Activated CD8-positive, alpha-beta memory T cell treated with anti-CD3 and anti-CD28 coated beads for 1 hour (primary cell): ENCODE data around the gene KLHDC1.
"Not testable (repeated sequence)": the region's sequence is repeated elsewhere in the genome, so short reads cannot be mapped to it uniquely, and the experiment has no call there.

Experiments
- DNase-seq, 2 donors: peaks; one replicate each; pipeline ENCODE4 v3.0.0-alpha.2; 2020; ENCODE audit warnings: low read depth in 1 of 2; ENCODE audit errors: extremely low read depth in 1 of 2

The KLHDC1 gene

DNA sequence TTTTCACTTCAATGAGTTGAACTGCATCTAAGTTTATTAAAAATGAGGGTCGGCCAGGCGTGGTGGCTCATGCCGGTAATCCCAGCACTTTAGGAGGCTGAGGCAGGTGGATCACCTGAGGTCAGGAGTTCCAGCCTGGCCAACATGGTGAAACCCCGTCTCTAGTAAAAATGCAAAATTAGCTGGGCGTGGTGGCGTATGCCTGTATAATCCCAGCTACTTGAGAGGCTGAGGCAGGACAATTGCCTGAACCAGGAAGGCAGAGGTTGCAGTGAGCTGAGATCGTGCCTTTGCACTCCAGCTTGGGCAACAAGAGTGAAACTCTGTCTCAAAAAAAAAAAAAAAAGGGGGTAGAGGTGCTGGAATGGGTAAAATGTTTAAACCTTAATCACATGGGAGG is 88.1 kb downstream of the KLHDC1 start:
- DNase-seq: not testable (repeated sequence)

DNA sequence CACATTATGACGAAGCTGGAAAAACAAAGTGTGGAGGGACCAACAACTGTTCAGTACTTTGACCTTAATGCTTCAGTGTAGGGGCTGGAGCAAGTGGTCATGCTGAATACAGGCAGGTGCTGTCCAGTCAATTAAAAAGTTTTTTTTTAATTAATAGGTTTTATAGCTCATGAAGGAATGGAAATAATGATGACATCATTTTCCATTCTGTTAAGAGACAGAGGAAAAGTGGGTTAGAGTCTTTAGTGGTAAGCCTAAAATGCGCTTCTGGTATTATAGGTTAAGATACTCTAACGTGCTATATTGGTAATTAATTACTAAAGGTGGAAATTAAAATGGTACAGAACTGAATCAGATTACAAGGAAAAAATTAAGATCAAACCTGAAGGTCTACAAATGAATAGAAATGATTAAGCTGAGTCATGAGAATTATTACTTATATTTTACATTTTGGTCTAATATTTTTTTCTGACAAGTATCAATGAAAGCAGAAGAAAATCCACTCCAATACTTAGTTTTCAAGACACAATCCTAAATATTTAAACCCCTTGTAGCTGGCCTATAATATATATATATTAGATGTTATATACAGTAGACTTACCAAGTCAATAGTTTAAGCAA is 90.6 kb downstream of the KLHDC1 start:
- DNase-seq: no peak

- no peak for DNase-seq
Measured at GRCh38 chr14:49786315-49786714, 93.4 kb downstream of the KLHDC1 start.

DNA sequence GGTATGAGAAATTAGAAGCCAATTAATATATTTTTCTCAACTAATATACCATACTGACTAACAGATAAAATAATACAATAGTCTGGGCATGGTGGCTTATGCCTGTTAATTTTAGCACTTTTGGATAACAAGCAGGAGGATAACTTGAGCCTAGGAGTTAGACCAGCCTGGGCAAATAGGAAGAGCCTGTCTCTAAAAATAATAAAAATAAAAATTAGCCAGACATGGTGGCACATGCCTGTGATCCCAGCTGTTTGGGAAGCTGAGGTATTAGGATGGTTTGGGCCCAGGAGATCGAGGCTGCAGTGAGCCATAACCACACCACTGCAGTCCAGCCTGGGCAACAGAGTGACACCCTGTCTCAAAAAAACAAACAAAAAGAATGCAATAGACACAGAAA is 99.7 kb downstream of the KLHDC1 start:
- DNase-seq: no peak

GRCh38 chr14:49796025-49796424 is 103.1 kb downstream of the KLHDC1 start:
- DNase-seq: no peak
